CD8-positive, alpha-beta memory T cell (primary cell): ENCODE measurements around the gene CD209. TPM values are rescaled to one million over a fixed set of nuclear protein-coding genes. Genes with fewer than 3 reads are reported as not detected.
A peak's percentile ranks its signal among the peaks of the same experiment; 100 is the strongest.

Source experiments
- CTCF ChIA-PET: fragments of 350-600 bp; sonication (Branson Sonifier 250); formaldehyde crosslinking; loops from one replicate; lab custom pipeline; 2021; ENCODE audit warnings: antibody characterized with exemption; lab: Charles Lee
- POLR2A ChIA-PET: fragments of 350-600 bp; sonication (Branson Sonifier 250); formaldehyde crosslinking; loops from one replicate; lab custom pipeline; 2021; ENCODE audit warnings: antibody characterized with exemption; lab: Charles Lee
- DNase-seq, 5 donors: peaks; one replicate each; pipeline versions ENCODE4 v3.0.0 to v3.0.0-alpha.2; 2020 to 2022; ENCODE audit warnings: mixed read lengths in 1 of 5
- H3K27ac ChIP-seq: one replicate; pipeline ENCODE4 v1.7.0; 2013; ENCODE audit warnings: low read depth, mild to moderate bottlenecking, low read length, moderate library complexity
- H3K27me3 ChIP-seq: 2 replicates; pipeline ENCODE4 v1.7.0; 2013; ENCODE audit warnings: low read length, mild to moderate bottlenecking; ENCODE audit not compliant: insufficient read depth, poor library complexity, severe bottlenecking
- H3K36me3 ChIP-seq: 2 replicates; pipeline ENCODE4 v1.7.0; 2013; ENCODE audit warnings: mild to moderate bottlenecking, low read length, moderate library complexity; ENCODE audit not compliant: insufficient read depth
- H3K4me1 ChIP-seq: 2 replicates; pipeline ENCODE4 v1.7.0; 2013; ENCODE audit warnings: mild to moderate bottlenecking, low read length, moderate library complexity; ENCODE audit not compliant: insufficient read depth
- H3K4me3 ChIP-seq: 2 replicates; pipeline ENCODE4 v1.7.0; 2013; ENCODE audit warnings: mild to moderate bottlenecking, low read length
- H3K9me3 ChIP-seq: 2 replicates; pipeline ENCODE4 v1.7.0; 2013; ENCODE audit warnings: mild to moderate bottlenecking, low read length
- H3K27ac Mint-ChIP-seq, 8 donors: one replicate each; pipeline ENCODE4 v1.8.0; 2020 to 2021; ENCODE audit warnings: mixed read lengths in 8 of 8, mild to moderate bottlenecking in 6 of 8, inconsistent platforms in 3 of 8, moderate library complexity in 3 of 8
- H3K27me3 Mint-ChIP-seq, 2 donors: one replicate each; pipeline ENCODE4 v1.8.0; 2020 to 2021; ENCODE audit warnings: mixed read lengths in 2 of 2, mild to moderate bottlenecking in 1 of 2, moderate library complexity in 1 of 2
- H3K36me3 Mint-ChIP-seq, 3 donors: one replicate each; pipeline ENCODE4 v1.8.0; 2020 to 2021; ENCODE audit warnings: mixed read lengths in 3 of 3, inconsistent platforms in 1 of 3, mild to moderate bottlenecking in 1 of 3
- H3K4me1 Mint-ChIP-seq, 3 donors: one replicate each; pipeline ENCODE4 v1.8.0; 2020 to 2021; ENCODE audit warnings: mixed read lengths in 3 of 3, inconsistent platforms in 1 of 3, mild to moderate bottlenecking in 1 of 3
- H3K4me3 Mint-ChIP-seq, 7 donors: one replicate each; pipeline ENCODE4 v1.8.0; 2020 to 2021; ENCODE audit warnings: mixed read lengths in 7 of 7, mild to moderate bottlenecking in 6 of 7, moderate library complexity in 4 of 7, inconsistent platforms in 2 of 7
- H3K9me3 Mint-ChIP-seq, 5 donors: one replicate each; pipeline ENCODE4 v1.8.0; 2020 to 2022; ENCODE audit warnings: mixed read lengths in 5 of 5, mild to moderate bottlenecking in 3 of 5, moderate library complexity in 2 of 5, inconsistent platforms in 1 of 5
- polyA plus RNA-seq: library from polyadenylated mRNA; unstranded; fragments of 300-500 nt; fragmentation: Illumina TruSeq; gene quantifications from one replicate; pipeline ENCODE4 v1.2.3, GENCODE V29; 2021
- total RNA-seq, 2 experiments: library from RNA; stranded (reverse); gene quantifications; one replicate each; pipeline ENCODE4 v1.2.3, GENCODE V29; 2021

CD209 gene
- total and polyA plus RNA-seq, 3 experiments from 2014 or later, result 0.16 to 0.28 TPM; not detected in 1

DNA sequence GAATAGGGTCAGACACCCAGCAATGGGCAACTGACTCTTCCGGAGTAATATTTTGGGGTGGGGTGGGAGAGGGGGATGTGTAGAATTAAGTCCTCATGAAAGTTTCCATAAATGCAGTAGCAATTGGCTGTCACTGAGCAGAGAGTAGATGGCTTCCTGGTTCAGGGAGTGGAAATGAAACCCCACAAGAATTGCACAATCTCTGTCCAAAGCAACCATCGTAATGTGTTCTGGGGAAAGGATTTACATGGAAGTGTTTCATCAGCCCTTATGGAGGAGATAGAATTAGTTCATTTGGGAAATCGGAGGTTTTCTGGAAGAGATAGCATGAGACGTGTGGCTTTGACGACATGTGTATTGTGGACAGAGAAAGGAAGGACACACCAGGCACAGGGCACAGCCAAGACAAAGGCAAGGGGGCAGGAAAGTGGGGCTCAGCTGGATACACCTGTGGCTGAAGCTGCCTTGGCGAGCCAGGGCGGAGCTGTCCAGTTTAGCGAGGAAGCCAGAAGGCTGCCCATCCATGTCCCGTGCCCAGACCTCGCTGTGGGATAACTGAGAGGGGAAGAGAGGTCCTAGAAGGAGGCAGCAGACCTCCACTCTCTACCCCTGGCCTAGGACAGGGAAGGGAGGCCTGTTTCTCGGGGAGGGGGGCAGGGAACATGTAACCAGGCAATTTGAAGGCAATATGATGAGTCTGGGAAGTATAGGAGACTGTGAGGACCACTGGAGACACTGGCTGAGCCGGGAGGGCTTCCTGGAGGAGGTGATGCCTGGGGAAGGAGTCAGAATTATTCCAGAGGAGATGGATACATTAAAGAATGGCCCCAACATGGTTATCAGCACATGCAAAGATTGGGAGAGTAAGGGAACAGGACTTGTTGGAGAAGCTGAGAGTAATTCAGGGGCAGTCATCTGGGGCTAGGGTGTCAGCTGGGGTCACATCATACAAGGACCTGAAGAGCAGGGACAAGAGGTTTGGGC, 12.8 kb downstream of the CD209 start:
- Mint-ChIP-seq H3K4me3 (no peak overlapping the region), H3K27me3 (peaks cover 25 to 39% of the 10 kb centered on the region in 2 donors), H3K4me1 (peaks cover 0 to 11% (median 2%) of the 10 kb centered on the region in 3 donors), H3K9me3 (peaks cover 0 to 1% (median 0%) of the 10 kb centered on the region in 5 donors), H3K36me3 (no peaks in the 10 kb centered on the region), H3K27ac (no peak overlapping the region)
- DNase-seq, result no peak
- Histone ChIP-seq H3K9me3 (no peaks in the 10 kb centered on the region), H3K4me3 (no peak overlapping the region), H3K4me1 (peaks cover 8% of the 10 kb centered on the region), H3K36me3 (no peaks in the 10 kb centered on the region), H3K27ac (no peak overlapping the region), H3K27me3 (peaks cover 9% of the 10 kb centered on the region)
- CTCF ChIA-PET, result no interaction called here
- POLR2A ChIA-PET, result no interaction called here

- Mint-ChIP-seq H3K4me1 (peaks cover 0 to 19% (median 2%) of the 10 kb centered on the region in 3 donors), H3K9me3 (peaks cover 0 to 1% (median 0%) of the 10 kb centered on the region in 5 donors), H3K27ac (no peak overlapping the region), H3K4me3 (no peak overlapping the region), H3K36me3 (no peaks in the 10 kb centered on the region), H3K27me3 (peaks cover 35 to 46% of the 10 kb centered on the region in 2 donors)
- no peaks in the 10 kb centered on the region for H3K9me3 ChIP-seq
- no peak for DNase-seq
- ChIA-PET POLR2A (no interaction called here), CTCF (no interaction called here)
- H3K27me3 ChIP-seq, result peaks cover 17% of the 10 kb centered on the region
- H3K36me3 ChIP-seq, result no peaks in the 10 kb centered on the region
- no peak overlapping the region for H3K27ac ChIP-seq
- no peak overlapping the region for H3K4me3 ChIP-seq
- H3K4me1 ChIP-seq, result peaks cover 13% of the 10 kb centered on the region
Observed at GRCh38 chr19:7733376-7733775, 14.0 kb downstream of the CD209 start.

GRCh38 chr19:7732045-7732444, 15.3 kb downstream of the CD209 start, which contains the start of gene CLEC4G:
Gene CLEC4G (minus strand): TSS chr19:7732110. CDS start chr19:7732102, 8 bp downstream.
- no peaks in the 10 kb centered on the region for H3K36me3 ChIP-seq
- H3K9me3 ChIP-seq, result no peaks in the 10 kb centered on the region
- Mint-ChIP-seq H3K4me1 (peaks cover 0 to 19% (median 2%) of the 10 kb centered on the region in 3 donors), H3K4me3 (peak within 1 kb of the TSS in 1 of 7 donors; percentile 32), H3K36me3 (no peaks in the 10 kb centered on the region), H3K27me3 (peaks cover 37 to 55% of the 10 kb centered on the region in 2 donors), H3K27ac (no peak within 1 kb of the TSS), H3K9me3 (peaks cover 0 to 1% (median 0%) of the 10 kb centered on the region in 5 donors)
- ChIA-PET POLR2A (no interaction called here), CTCF (no interaction called here)
- DNase-seq, result no peak
- no peak within 1 kb of the TSS for H3K4me3 ChIP-seq
- peaks cover 13% of the 10 kb centered on the region for H3K4me1 ChIP-seq
- H3K27me3 ChIP-seq, result peaks cover 17% of the 10 kb centered on the region
- H3K27ac ChIP-seq, result no peak within 1 kb of the TSS

- Histone ChIP-seq H3K36me3 (no peaks in the 10 kb centered on the region), H3K9me3 (no peaks in the 10 kb centered on the region), H3K27ac (no peak overlapping the region), H3K4me3 (no peak overlapping the region), H3K27me3 (peaks cover 17% of the 10 kb centered on the region), H3K4me1 (peaks cover 13% of the 10 kb centered on the region)
- DNase-seq, result no peak
- ChIA-PET POLR2A (no interaction called here), CTCF (no interaction called here)
- Mint-ChIP-seq H3K4me3 (no peak overlapping the region), H3K9me3 (peaks cover 0 to 1% (median 0%) of the 10 kb centered on the region in 5 donors), H3K27ac (no peak overlapping the region), H3K36me3 (no peaks in the 10 kb centered on the region), H3K27me3 (peaks cover 36 to 57% of the 10 kb centered on the region in 2 donors), H3K4me1 (peaks cover 0 to 19% (median 2%) of the 10 kb centered on the region in 3 donors)
Observed at GRCh38 chr19:7731615-7732014, 15.7 kb downstream of the CD209 start.

GRCh38 chr19:7731218-7731595, 16.1 kb downstream of the CD209 start:
- Mint-ChIP-seq H3K4me3 (no peak overlapping the region), H3K27ac (no peak overlapping the region), H3K9me3 (peaks cover 0 to 1% (median 0%) of the 10 kb centered on the region in 5 donors), H3K36me3 (no peaks in the 10 kb centered on the region), H3K4me1 (peaks cover 0 to 19% (median 2%) of the 10 kb centered on the region in 3 donors), H3K27me3 (peaks cover 34 to 59% of the 10 kb centered on the region in 2 donors)
- H3K27me3 ChIP-seq, result peaks cover 17% of the 10 kb centered on the region
- no peak overlapping the region for H3K4me3 ChIP-seq
- H3K9me3 ChIP-seq, result no peaks in the 10 kb centered on the region
- no peak for DNase-seq
- no peaks in the 10 kb centered on the region for H3K36me3 ChIP-seq
- H3K4me1 ChIP-seq, result peaks cover 13% of the 10 kb centered on the region
- ChIA-PET CTCF (no interaction called here), POLR2A (no interaction called here)
- H3K27ac ChIP-seq, result no peak overlapping the region

- Mint-ChIP-seq H3K27ac (peak overlapping the region in 1 of 8 donors; percentile 38), H3K27me3 (peaks cover 34 to 59% of the 10 kb centered on the region in 2 donors), H3K9me3 (peaks cover 0 to 1% (median 0%) of the 10 kb centered on the region in 5 donors), H3K4me3 (peak overlapping the region in 1 of 7 donors; percentile 26), H3K4me1 (peaks cover 0 to 19% (median 2%) of the 10 kb centered on the region in 3 donors), H3K36me3 (no peaks in the 10 kb centered on the region)
- H3K9me3 ChIP-seq, result no peaks in the 10 kb centered on the region
- no peak overlapping the region for H3K4me3 ChIP-seq
- peaks cover 13% of the 10 kb centered on the region for H3K4me1 ChIP-seq
- DNase-seq, result no peak
- H3K36me3 ChIP-seq, result no peaks in the 10 kb centered on the region
- H3K27me3 ChIP-seq, result peaks cover 17% of the 10 kb centered on the region
- ChIA-PET CTCF (no interaction called here), POLR2A (no interaction called here)
- no peak overlapping the region for H3K27ac ChIP-seq
Observed at GRCh38 chr19:7730286-7731217, 16.8 kb downstream of the CD209 start.

GRCh38 chr19:7729831-7730285, 17.5 kb downstream of the CD209 start:
- no peaks in the 10 kb centered on the region for H3K9me3 ChIP-seq
- H3K4me3 ChIP-seq, result no peak overlapping the region
- POLR2A ChIA-PET, result no interaction called here
- Mint-ChIP-seq H3K4me3 (peak overlapping the region in 1 of 7 donors; percentile 29), H3K9me3 (peaks cover 0 to 1% (median 0%) of the 10 kb centered on the region in 5 donors), H3K27ac (no peak overlapping the region), H3K27me3 (peaks cover 31 to 58% of the 10 kb centered on the region in 2 donors), H3K4me1 (peaks cover 0 to 19% (median 2%) of the 10 kb centered on the region in 3 donors), H3K36me3 (no peaks in the 10 kb centered on the region)
- no peaks in the 10 kb centered on the region for H3K36me3 ChIP-seq
- CTCF ChIA-PET, result no interaction called here
- no peak overlapping the region for H3K27ac ChIP-seq
- H3K4me1 ChIP-seq, result peaks cover 13% of the 10 kb centered on the region
- DNase-seq, result peak in 1 of 5 donors; percentile 22
- peaks cover 17% of the 10 kb centered on the region for H3K27me3 ChIP-seq
